Stimulated activated CD4-positive, alpha-beta T cell treated with anti-CD3 and anti-CD28 coated beads, Interleukin-1b, Interleukin-23, amount 100 ng/mL, for 48 hours (primary cell): Measurements from ENCODE around the gene DNAH6.
"Not testable (repeated sequence)": the region's sequence is repeated elsewhere in the genome, so short reads cannot be mapped to it uniquely, and the experiment has no call there.

ENCODE experiments used
- DNase-seq: peaks from one replicate; pipeline ENCODE4 v3.0.0-alpha.2; 2020

The DNAH6 gene

DNA sequence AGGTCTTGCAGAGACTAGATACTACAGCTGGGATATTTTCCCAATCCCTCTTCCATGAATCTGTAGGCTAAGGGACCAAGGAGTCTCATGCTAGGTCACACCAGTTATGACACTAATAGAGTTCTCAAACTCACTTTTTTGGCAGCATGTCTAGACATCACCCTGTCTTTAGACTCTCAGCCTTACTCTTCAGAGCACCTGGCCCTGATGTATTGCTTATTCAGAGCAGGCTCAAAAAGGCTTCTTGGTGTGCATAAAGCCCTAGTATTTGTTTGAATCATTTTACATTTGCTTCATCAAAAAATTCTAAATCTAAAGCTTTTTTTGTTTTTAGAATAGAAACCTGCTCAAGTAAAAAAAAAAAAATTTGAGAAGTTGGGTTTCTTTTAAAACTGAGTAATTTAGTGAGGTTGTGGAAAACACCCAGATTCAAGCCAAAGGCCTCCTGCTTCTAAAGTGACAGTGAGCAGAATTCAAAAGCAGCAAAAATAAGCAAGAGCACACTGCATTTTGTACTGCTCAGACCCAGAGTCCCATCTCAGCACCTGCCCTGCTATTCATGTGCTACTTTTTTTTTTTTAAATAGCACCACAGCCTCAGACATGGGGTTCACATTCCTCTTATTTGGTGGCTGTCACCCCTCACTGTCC, 18.0 kb upstream of the DNAH6 start:
- no peak for DNase-seq

DNA sequence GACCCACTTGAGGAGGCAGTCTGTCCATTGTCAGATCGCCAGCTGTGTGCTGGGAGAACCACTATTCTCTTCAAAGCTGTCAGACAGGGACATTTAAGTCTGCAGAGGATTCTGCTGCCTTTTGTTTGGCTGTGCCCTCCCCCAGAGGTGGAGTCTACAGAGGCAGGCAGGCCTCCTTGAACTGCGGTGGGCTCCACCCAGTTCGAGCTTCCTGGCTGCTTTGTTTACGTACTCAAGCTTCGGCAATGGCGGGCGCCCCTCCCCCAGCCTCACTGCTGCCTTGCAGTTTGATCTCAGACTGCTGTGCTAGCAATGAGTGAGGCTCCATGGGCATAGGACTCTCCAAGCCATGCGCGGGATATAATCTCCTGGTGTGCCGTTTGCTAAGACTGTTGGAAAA, 5.3 kb upstream of the DNAH6 start:
- not testable (repeated sequence) for DNase-seq

GRCh38 chr2:84515788-84516187, 510 bp upstream of the DNAH6 start:
- DNase-seq, result no peak

DNA sequence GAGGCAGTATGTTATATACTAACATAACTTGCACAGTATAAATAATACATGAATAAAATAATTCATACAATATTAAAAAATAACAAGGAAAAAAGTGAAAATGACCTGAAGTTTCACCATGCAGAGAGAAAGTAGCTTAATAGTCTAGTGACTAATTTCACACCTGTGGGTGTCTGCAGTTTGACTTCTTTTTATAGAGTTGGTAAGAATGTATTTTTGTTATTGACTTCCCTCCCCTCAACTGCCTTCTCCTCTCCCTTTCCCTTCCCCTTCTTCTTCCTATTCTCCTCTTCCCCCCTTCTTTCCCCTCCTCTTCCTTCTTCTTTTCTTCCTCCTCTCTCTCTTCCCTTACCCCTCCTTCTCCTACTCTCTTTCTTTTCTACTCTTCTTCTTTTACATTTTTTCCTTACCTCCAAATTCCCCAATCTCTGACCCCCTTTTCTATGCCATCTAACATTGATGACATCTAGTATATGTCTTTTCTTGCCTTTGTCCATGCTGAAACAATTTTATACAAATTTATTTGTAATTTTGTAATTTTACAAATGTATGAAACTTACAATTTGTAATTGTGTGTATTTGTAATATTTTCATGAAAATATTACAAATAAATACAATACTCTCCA, 3.1 kb downstream of the DNAH6 start:
- DNase-seq, result no peak

- DNase-seq, result no peak
Measured at GRCh38 chr2:84526562-84526961, 10.3 kb downstream of the DNAH6 start.

GRCh38 chr2:84527137-84528129, 11.1 kb downstream of the DNAH6 start:
- DNase-seq, result no peak

DNA sequence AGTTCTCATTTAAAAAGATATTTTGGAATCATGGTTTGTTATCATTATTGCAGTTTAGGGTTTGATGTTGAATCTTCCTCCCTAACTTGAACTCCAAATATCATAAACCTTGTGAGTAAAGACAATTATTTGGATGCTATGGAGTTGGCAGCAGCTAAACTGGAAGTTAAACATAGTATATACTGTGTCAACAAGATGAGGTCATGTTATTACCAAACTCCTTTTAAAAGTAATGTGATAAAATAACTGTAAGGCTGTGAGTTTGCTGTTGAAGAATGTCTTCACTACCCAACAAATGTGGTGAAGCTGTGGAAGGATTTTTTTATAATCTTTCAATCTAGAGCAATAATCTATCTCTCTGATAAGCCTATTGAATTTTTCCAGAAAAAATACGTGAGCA, 16.0 kb downstream of the DNAH6 start:
- DNase-seq, result no peak

DNA sequence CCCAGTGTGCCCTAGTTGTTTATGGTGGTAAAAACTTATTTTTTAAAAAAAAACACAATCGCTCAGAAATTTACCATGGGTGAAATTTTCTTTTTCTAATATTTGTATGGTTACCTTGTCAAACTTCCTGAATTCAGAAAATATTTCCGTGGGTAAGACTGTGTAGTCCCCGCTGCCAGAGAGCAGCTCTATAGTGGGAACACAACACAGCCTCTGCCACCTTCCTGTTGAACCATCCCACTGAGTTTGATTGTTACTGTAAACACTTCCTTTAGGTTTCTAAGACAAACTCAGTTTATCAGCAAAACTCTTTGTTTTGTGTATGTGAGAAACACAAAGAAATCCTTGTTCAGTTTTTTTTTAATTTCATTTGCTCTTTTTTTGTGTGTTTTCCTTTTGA, 17.9 kb downstream of the DNAH6 start:
- DNase-seq, result no peak

DNA sequence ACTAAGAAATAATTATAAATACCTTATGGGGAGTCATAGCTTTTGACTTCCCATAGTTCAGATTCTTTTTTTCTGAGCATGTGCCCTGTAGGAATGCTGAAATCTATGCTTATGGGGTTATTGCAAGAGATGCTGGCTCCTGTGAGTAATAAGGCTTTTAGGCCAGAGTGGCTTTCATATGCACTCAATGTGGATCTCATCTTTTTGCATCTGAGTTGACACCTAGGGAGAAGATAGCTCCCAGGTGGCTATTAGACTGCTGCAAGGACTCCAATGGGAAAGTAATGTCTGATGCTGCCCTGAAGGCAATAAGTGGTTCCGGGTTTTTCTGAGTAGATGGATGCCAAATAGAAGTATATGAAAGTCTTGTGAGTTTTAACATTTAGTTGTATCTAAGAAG, 21.0 kb downstream of the DNAH6 start:
- no peak for DNase-seq

DNA sequence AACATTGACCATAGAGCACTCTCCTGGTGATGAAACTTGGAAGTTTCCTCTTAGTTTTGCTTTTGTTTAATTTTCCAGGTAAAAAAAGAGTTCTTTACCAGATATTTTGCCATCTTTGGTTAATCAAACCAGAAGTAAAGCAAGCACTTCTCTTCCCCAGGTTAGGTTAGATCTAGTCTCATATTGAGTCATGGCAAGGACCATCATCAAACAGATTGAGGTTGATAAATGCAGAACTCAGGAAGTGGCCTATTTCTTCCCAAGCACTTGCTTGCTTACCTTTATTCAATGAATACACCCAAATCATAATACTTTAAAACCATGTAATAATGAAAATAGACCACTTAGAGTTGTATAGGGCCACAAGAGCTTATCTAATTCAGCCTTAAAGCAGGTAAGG, 23.4 kb downstream of the DNAH6 start:
- no peak for DNase-seq

DNA sequence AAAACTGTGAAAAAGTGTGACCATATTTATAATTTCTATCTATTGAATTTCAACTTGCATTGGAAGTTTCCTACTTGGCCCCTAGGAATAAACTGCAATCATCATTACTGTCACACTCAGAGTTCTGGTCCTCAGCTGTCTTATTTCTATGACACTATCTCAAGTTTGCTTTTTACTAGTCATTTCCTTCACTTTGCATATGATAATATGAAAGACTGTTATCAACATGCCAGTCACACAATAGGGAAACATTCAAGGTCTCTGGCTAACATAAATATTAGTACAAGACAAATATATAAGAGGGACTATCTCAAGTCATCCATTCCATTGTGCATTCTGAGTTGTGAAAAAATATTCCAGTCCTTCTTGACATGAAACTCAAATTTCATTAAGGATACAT, 28.7 kb downstream of the DNAH6 start:
- no peak for DNase-seq

DNA sequence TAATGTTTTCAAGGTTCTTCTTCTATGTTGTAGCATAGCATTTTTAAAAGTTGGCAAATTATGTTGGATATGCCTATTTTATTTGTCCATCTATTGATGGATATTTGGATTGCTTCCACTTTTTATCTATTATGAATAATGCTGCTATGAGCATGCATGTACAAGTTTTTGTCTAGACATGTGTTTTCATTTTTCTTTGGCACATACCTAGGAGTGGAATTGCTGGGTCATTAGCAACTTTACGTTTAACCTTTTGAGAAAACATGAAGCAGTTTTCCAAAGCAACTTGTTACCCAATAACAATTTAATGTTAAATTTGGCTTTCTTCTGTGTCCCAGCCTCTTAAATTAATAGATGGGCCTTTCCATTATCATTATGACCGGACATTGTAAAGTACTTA, 30.3 kb downstream of the DNAH6 start:
- DNase-seq, result no peak

- DNase-seq, result no peak
Measured at GRCh38 chr2:84548303-84548702, 32.0 kb downstream of the DNAH6 start.

- DNase-seq, result no peak
Measured at GRCh38 chr2:84550916-84551315, 34.6 kb downstream of the DNAH6 start.

DNA sequence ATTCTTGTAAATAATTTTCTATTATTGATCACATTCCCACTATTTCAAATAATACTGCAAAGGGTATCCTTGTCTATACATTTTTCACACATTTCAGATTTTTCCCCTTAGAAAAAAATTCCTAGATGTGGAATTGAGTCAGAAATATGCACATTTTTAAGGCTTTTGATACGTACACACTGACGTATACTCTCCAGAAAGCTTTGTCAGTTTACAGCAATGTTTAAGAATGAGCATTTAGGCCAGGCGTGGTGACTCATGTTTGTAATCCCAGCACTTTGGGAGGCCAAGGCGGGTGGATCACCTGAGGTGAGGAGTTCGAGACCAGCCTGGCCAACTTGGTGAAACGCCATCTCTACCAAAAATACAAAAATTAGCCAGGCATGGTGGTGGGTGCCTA, 35.2 kb downstream of the DNAH6 start:
- not testable (repeated sequence) for DNase-seq

- DNase-seq, result peak; percentile 35
Measured at GRCh38 chr2:84556190-84556589, 39.9 kb downstream of the DNAH6 start.

DNA sequence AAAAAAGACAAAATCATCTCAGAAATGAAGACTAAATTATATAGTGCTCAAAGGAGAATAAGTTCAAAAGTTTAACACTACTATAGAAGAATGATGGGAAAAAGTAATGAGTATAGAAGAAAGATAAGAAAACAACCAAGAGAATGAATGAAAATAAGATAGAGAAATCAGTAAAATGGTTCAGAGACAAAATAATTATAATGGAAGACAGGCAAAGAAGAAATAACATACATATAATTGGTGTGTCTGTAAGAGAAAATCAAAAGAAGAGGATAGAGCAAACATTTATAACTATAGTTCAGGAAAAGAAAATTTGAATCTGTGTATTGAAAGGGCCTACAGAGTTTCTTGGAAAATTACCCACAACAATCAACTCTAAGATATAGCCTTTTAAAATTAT, 43.5 kb downstream of the DNAH6 start:
- DNase-seq, result no peak

DNA sequence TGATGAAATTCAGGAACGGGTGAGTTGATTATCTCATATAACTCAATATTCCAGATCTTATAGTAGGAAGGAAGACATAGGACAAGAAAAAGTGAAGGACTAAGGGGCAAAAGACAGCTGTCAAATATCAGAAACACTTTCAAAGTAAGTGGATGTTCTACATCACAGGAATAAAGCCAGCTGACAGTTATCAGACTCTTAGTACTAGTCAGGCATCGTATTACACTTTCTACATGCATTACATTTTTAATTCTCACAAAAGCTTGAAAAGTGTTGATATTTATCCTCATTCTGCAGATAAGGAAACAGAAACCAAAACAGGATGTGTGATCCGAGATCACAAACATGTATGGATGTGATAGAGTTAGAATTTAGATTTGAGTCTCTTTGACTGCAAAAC, 63.4 kb downstream of the DNAH6 start:
- no peak for DNase-seq

- DNase-seq, result no peak
Measured at GRCh38 chr2:84603911-84604310, 87.6 kb downstream of the DNAH6 start.

DNA sequence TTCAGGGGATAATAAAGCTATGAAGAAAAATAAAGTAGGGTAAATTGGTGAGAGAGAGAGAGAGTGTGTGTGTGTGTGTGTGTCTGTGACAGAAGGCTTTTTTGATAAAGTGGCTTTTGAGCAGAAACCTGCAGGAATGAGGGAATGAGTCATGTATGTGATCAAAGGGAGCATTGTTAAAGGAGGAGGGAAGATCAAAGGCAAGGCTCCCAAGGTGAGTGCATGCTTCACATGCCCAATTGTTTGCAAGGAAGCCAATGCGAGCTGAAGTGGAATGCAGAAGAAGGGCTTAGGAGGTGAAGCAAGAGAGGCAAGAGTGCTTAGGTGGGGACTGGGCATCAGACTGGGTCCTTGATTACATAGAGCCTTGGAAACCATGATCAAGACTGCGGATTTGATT, 96.8 kb downstream of the DNAH6 start:
- DNase-seq, result no peak

- DNase-seq, result no peak
Measured at GRCh38 chr2:84619794-84620371, 103.6 kb downstream of the DNAH6 start.

- DNase-seq, result no peak
Measured at GRCh38 chr2:84628486-84628885, 112.2 kb downstream of the DNAH6 start.

DNA sequence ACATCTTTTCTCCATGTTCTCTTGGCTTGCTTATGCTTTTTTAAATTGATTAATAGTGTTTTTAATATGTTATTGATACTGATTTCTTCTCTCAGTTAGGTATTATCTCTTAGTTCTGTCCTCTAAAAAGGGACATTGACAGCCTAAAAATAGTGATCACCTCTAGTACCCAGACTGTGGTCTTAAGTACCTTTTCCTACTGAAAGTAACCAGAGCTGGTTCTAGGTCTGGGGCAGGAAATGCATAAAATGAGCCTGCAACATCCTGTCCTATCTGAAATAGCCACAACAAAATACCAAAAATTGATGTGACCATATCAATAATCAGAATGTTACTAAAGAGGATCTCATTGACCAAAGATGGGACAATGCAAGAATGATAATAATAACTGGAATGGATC, 113.3 kb downstream of the DNAH6 start:
- no peak for DNase-seq

GRCh38 chr2:84631047-84631446, 114.7 kb downstream of the DNAH6 start:
- no peak for DNase-seq
